Nucleus accumbens (tissue), 56 donors: ENCODE measurements around the gene DDI2.
"Not testable (repeated sequence)": the region's sequence is repeated elsewhere in the genome, so short reads cannot be mapped to it uniquely, and the experiment has no call there.

Experiments
- DNase-seq, 56 donors: peaks; one replicate each; lab custom pipeline; 2025; lab: John Stamatoyannopoulos, UW

DDI2 gene

DNA sequence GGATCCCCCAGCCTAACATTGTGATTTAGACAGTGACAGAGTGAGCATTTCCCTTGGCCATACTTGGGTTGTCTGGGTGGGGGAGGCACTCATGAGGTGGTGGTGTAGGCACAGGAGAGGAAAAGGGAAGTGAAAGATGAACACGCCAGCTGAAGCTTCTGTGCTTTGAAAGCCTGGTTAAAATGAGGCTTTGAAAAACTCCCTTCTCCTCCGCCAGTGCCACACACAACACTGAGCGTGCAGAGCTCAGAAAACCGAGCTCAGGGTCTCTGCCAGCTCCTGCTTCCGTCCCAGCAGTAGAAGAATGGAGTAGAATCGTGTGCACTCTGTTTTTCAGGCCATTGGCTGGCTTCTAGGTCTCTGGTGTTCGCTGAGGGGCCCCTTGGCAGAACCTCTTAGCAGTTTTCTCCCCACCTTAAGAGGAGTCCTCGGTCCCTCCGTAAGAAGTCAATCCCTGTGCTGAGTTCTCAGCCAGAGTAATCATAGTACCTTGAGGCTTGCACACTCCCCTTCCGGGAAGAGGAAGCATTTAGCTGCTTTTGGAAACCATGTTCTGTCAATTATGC lies 79.8 kb downstream of the DDI2 start:
- DNase-seq = peak in 39 of 56 donors; percentile 9 to 80 (median 36)

- no peak for DNase-seq
These were observed 80.9 kb downstream of the DDI2 start for GRCh38 chr1:15698201-15698600.

DNA sequence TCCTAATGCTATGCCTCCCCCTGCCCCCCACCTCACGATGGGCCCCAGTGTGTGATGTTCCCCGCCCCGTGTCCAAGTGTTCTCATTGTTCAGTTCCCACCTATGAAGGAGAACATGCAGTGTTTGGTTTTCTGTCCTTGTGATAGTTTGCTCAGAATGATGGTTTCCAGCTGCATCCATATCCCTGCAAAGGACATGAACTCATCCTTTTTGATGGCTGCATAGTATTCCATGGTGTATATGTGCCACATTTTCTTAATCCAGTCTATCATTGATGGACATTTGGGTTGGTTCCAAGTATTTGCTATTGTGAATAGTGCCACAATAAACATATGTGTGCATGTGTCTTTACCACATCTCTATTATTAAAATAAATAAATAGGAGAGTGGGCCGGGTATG lies 82.1 kb downstream of the DDI2 start:
- DNase-seq = not testable (repeated sequence)

GRCh38 chr1:15700508-15700907 lies 83.2 kb downstream of the DDI2 start:
- DNase-seq = no peak

- DNase-seq = no peak
These were observed 84.5 kb downstream of the DDI2 start for GRCh38 chr1:15701784-15702183.

DNA sequence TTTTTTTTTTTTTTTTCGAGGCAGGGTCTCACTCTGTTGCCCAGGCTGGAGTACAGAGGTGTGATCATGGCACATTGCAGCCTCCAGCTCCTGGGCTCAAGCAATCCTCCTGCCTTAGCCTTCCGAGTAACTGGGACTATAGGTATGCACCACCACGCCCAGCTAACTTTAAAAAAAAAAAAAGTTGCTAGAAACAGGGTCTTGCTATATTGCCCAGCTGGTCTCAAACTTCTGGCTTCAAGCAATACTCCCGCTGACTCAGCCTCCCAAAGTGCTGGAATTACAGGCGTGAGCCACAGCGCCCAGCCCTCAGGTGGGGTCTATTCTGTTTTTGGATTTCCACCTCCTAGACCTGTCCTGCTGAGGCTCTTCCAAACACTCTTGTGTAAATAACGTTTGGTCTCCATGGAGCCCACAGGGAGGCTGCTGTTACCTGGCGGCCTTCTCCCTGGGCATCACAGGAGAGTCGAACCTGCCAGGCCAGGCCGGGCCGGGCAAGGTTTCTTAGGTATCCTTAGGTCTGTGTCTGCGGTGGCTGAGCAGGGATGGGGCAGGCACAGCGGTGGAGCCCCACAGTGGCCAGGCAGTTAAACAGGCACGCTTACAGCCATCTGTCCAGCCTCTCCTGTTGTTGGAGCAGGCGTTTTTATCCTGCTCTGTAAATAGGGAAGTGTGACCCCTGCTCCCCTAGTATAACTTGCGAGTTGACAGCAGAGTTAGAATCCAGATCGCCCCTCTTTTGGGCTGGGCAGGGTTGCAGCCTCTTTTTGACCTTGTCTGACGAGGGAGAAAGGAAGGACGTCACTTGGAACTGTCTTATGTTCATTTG lies 85.7 kb downstream of the DDI2 start:
- DNase-seq = peak in 3 of 56 donors; percentile 10 to 51 (median 41)

- peak in 53 of 56 donors; percentile 5 to 89 (median 62) for DNase-seq
These were observed 86.3 kb downstream of the DDI2 start for GRCh38 chr1:15703562-15703961.

GRCh38 chr1:15704526-15705183 lies 87.4 kb downstream of the DDI2 start:
- no peak for DNase-seq

GRCh38 chr1:15705184-15705566 lies 87.9 kb downstream of the DDI2 start:
- DNase-seq = no peak

DNA sequence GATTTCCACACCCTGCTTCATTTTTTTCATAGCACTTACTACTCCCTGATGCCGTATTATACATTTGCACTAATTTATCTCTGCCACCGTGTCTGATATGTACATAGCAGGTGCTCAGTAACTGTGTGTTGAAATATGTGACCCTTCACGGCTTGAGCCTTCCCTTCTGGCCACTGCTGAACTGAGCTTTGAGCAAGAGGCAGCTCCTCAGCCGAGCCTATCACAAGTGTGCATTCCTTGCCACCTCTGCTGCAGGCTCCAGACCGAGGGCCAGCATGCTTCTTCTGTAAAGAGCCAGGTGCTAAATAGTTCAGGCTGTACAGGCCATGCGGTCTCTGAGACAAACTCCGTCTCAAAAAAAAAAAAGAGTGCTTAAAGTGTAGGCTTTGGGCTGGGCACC lies 89.5 kb downstream of the DDI2 start:
- DNase-seq = no peak

GRCh38 chr1:15707239-15707925 lies 90.1 kb downstream of the DDI2 start:
- DNase-seq = no peak

DNA sequence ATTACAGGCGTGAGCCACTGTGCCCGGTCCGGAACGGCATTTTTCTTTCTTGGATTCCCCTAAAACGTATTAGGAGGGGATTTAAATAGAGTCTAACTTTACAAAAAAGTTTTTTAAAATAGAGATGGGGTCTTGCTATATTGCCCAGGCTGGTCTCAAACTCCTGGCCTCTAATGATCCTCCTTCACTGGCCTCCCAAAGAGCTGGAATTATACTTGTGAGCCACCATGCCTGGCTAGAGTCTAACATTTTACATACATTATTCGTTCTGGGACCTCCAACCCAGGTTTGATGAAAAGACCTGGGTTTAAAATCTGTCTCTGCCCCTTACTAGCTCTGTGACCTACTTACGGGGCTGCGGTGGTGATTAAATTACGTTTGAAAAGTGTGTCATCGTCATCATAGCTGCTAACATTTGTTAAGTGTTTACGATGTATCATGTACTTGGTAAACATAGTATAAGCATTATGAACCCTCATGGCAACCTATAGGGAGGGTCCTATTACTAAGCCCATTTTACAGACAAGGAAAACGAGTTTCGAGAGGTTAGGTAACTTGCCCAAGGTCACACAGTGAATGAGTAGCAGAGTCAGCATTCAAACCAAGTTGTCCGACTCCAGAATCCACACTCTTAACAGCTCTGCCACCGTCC lies 91.4 kb downstream of the DDI2 start:
- DNase-seq = no peak

DNA sequence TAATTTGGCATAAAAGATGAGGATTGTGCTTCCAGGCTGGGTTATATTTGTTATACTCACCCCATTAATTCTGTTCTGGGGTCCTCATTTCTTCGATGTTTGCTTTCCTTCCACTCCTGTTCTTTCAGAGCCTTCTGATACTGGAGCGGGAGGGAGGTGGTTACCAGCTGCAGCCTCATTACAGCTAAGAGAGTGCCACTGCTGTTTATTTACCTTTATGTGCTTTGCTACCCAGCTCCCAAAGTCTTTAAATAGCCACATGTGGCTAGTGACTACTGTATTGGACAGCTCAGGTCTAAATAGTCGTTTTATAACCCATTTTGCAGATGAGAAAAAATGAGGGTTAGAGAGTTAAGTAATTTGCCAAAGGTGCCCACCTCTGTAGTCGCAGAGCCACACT lies 92.0 kb downstream of the DDI2 start:
- DNase-seq = no peak

DNA sequence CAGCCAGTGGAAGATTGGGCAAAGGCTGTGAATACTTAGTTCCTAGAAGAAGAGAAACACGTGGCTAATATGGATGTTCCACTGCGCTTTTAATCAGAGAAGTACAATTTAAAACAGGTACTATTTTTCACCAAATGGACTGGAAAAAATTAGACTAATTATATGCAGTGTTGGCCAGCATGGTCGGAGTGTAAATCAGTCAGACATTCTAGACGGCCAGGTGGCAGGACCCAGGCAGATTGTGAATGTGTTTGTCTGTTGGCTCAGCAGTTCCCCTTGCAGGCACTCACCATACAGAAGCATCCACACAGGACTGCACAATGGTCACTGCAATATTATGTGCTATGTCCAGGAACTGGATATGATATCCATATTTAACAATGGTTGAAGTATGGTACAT lies 94.9 kb downstream of the DDI2 start:
- DNase-seq = no peak

GRCh38 chr1:15714406-15715136 lies 97.3 kb downstream of the DDI2 start:
- peak in 37 of 56 donors; percentile 1 to 60 (median 31) for DNase-seq

GRCh38 chr1:15717418-15718125 lies 100.3 kb downstream of the DDI2 start:
- no peak for DNase-seq

DNA sequence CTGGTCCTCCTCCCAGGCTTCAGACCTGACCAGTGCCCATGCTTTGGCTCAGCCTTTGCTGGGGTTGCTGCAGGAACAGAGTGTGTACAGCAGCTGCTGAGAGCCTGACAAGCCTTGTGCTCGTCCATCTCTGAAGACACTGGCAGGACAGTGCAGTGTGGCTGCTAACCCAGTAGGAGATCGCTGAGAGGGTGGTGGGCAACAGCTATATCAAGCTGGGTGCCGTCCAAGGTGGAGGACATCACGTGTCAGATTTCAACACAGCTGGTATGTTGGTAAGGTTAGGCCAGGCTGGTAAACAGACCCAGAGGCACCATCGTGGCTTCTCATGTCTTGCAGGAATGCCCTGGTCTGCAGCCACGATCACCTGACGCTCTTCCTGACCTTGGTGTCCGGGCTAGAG lies 100.9 kb downstream of the DDI2 start:
- DNase-seq = no peak
